ENCODE data around the gene B3GNT8. TPM values are rescaled to one million over a fixed set of nuclear protein-coding genes. Genes with fewer than 3 reads are reported as not detected.
"Not testable (repeated sequence)": the region's sequence is repeated elsewhere in the genome, so short reads cannot be mapped to it uniquely, and the experiment has no call there.

B3GNT8 gene
- polyA plus RNA-seq, 6 donors from 2014 or later, result 0.26 to 0.93 (median 0.35) TPM; not detected in 2

- Mint-ChIP-seq H3K27me3 (no peaks in the 10 kb centered on the region), H3K4me3 (no peak overlapping the region), H3K4me1 (peaks cover 0 to 4% (median 0%) of the 10 kb centered on the region in 3 donors), H3K36me3 (no peaks in the 10 kb centered on the region), H3K9me3 (no peaks in the 10 kb centered on the region), H3K27ac (no peak overlapping the region)
- ATAC-seq (ENCODE audit: low read depth in 2 of 2), result no peak
- DNase-seq, result no peak
Measured at GRCh38 chr19:41384351-41384750, 42.8 kb downstream of the B3GNT8 start.

- not testable (repeated sequence) for DNase-seq; ATAC-seq (ENCODE audit: low read depth in 2 of 2); H3K27me3 Mint-ChIP-seq; H3K27ac Mint-ChIP-seq; H3K36me3 Mint-ChIP-seq; H3K4me3 Mint-ChIP-seq; H3K9me3 Mint-ChIP-seq
- peaks cover 16 to 25% (median 19%) of the 10 kb centered on the region in 3 donors for H3K4me1 Mint-ChIP-seq
Measured at GRCh38 chr19:41381536-41381935, 45.6 kb downstream of the B3GNT8 start.

- no peaks in the 10 kb centered on the region for H3K27me3 Mint-ChIP-seq
- peak overlapping the region in 6 of 8 donors; percentile 12 to 73 (median 48) for H3K4me3 Mint-ChIP-seq
- H3K27ac Mint-ChIP-seq, result peak overlapping the region in 5 of 6 donors; percentile 16 to 95 (median 80)
Measured at GRCh38 chr19:41377977-41378709, 49.0 kb downstream of the B3GNT8 start.

GRCh38 chr19:41376998-41377365, 50.2 kb downstream of the B3GNT8 start:
- H3K4me1 Mint-ChIP-seq, result peaks cover 22 to 30% (median 25%) of the 10 kb centered on the region in 3 donors
- H3K9me3 Mint-ChIP-seq, result no peaks in the 10 kb centered on the region
- no peak for DNase-seq
- H3K4me3 Mint-ChIP-seq, result peak overlapping the region; percentile 54 to 93 (median 80)
- H3K27me3 Mint-ChIP-seq, result no peaks in the 10 kb centered on the region
- no peaks in the 10 kb centered on the region for H3K36me3 Mint-ChIP-seq
- peak overlapping the region in 2 of 6 donors; percentile 29 to 94 for H3K27ac Mint-ChIP-seq
- no peak for ATAC-seq (ENCODE audit: low read depth in 2 of 2)

More at GRCh38 chr19:41377977-41378709, 49.0 kb downstream of the B3GNT8 start:
- Mint-ChIP-seq H3K36me3 (no peaks in the 10 kb centered on the region), H3K4me1 (peaks cover 22 to 30% (median 25%) of the 10 kb centered on the region in 3 donors), H3K9me3 (no peaks in the 10 kb centered on the region)
- peak; percentile 86 to 92 for ATAC-seq (ENCODE audit: low read depth in 2 of 2)
- peak; percentile 29 for DNase-seq

GRCh38 chr19:41376241-41376997, 50.8 kb downstream of the B3GNT8 start, which contains the start of gene TMEM91:
Gene TMEM91 (plus strand): TSS chr19:41376533. CDS start chr19:41378310, 1,777 bp downstream.
- no peaks in the 10 kb centered on the region for H3K27me3 Mint-ChIP-seq
- H3K4me3 Mint-ChIP-seq, result peak within 1 kb of the TSS; percentile 63 to 93 (median 82)
- H3K36me3 Mint-ChIP-seq, result no peaks in the 10 kb centered on the region
- ATAC-seq (ENCODE audit: low read depth in 2 of 2), result peak in 1 of 2 donors; percentile 37
- H3K9me3 Mint-ChIP-seq, result no peaks in the 10 kb centered on the region
- peak within 1 kb of the TSS in 5 of 6 donors; percentile 59 to 94 (median 75) for H3K27ac Mint-ChIP-seq
- DNase-seq, result no peak
- H3K4me1 Mint-ChIP-seq, result peaks cover 22 to 31% (median 27%) of the 10 kb centered on the region in 3 donors

Other genes with a start within 250 kb of the B3GNT8 start
- not detected for gene CYP2S1, start 234.2 kb downstream of the B3GNT8 start, polyA plus RNA-seq (ENCODE audit: low read depth in 6 of 6)
- 1 to 10 TPM in 1 of 6 donors, under 1 TPM in 4, not detected in 1; 0.05 to 1.4 (median 0.26) TPM for gene AXL, start 208.2 kb downstream of the B3GNT8 start, polyA plus RNA-seq (ENCODE audit: low read depth in 6 of 6)
- gene HNRNPUL1, start 163.0 kb downstream of the B3GNT8 start, polyA plus RNA-seq (ENCODE audit: low read depth in 6 of 6), result 10 to 100 TPM; 26.2 to 85.3 (median 54.4) TPM
- gene CCDC97, start 117.2 kb downstream of the B3GNT8 start, polyA plus RNA-seq (ENCODE audit: low read depth in 6 of 6), result 10 to 100 TPM; 19.8 to 37.2 (median 31.7) TPM
- 10 to 100 TPM; 20.1 to 61.9 (median 35.4) TPM for gene TGFB1, start 73.5 kb downstream of the B3GNT8 start, polyA plus RNA-seq (ENCODE audit: low read depth in 6 of 6)
- gene B9D2, start 63.2 kb downstream of the B3GNT8 start, polyA plus RNA-seq (ENCODE audit: low read depth in 6 of 6), result 10 to 100 TPM in 5 of 6 donors, 1 to 10 TPM in 1; 3.2 to 17.3 (median 14.3) TPM
- gene TMEM91, start 50.8 kb downstream of the B3GNT8 start, polyA plus RNA-seq (ENCODE audit: low read depth in 6 of 6), result 1 to 10 TPM in 5 of 6 donors, not detected in 1; 1.7 to 3.5 (median 2.2) TPM
- gene EXOSC5, start 30.0 kb downstream of the B3GNT8 start, polyA plus RNA-seq (ENCODE audit: low read depth in 6 of 6), result 10 to 100 TPM; 48.5 to 74.5 (median 62.6) TPM
- gene BCKDHA, start 29.6 kb downstream of the B3GNT8 start, polyA plus RNA-seq (ENCODE audit: low read depth in 6 of 6), result 10 to 100 TPM; 50.3 to 79.8 (median 68.0) TPM
- gene DMAC2, start 12.5 kb upstream of the B3GNT8 start, polyA plus RNA-seq (ENCODE audit: low read depth in 6 of 6), result 10 to 100 TPM; 47.0 to 67.1 (median 57.7) TPM
- not detected for gene ERICH4, start 15.8 kb upstream of the B3GNT8 start, polyA plus RNA-seq (ENCODE audit: low read depth in 6 of 6)
- gene CEACAM21, start 148.8 kb upstream of the B3GNT8 start, polyA plus RNA-seq (ENCODE audit: low read depth in 6 of 6), result 10 to 100 TPM in 5 of 6 donors, 1 to 10 TPM in 1; 7.1 to 57.2 (median 20.0) TPM
- under 1 TPM in 1 of 6 donors, not detected in 5; 0.44 TPM for gene CEACAM4, start 199.7 kb upstream of the B3GNT8 start, polyA plus RNA-seq (ENCODE audit: low read depth in 6 of 6)

Data from naive B cell (primary cell).